GM13976 (cell line): ENCODE results near the gene UBTD2.

Experiments used
- DNase-seq: peaks from one replicate; pipeline ENCODE4 v3.0.0; 2012; ENCODE audit warnings: low spot score
- CTCF ChIP-seq: IDR thresholded peaks from 2 replicates; pipeline ENCODE4 v1.5.1; 2012; ENCODE audit warnings: borderline replicate concordance, mild to moderate bottlenecking; ENCODE audit not compliant: insufficient read depth; ENCODE audit errors: extremely low read depth, missing control alignments, control extremely low read depth
- in situ Hi-C: fragments of 300-500 bp; cut with MboI; formaldehyde crosslinking; loops from one replicate; pipeline ENCODE4 v1.12.0; 2022; ENCODE audit warnings: low sequenced_read_pairs, mixed read lengths, inconsistent platforms; ENCODE audit not compliant: unreplicated experiment

Gene UBTD2

DNA sequence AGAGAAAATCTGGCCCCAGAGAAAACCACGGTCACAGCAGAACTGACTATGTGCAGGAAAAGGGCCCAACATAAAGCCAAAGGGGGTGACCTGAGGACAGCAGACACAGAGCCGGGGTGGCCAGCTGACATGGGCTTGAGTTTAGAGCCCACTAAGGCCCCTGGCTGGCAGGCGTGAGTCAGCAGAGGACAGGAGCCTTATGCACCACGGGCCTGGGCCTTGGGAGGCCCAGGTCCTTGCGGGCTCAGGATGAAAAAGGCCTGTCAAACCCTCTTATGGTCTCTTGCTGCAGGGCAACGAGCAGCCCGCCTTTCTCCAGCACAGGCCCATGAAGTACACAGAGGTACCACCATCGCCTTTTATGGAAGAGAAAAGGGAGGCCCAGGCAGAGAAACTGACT lies 115.3 kb downstream of the UBTD2 start:
- in situ Hi-C loops: no loop called here
- DNase-seq: no peak
- TF ChIP-seq CTCF: no peak

DNA sequence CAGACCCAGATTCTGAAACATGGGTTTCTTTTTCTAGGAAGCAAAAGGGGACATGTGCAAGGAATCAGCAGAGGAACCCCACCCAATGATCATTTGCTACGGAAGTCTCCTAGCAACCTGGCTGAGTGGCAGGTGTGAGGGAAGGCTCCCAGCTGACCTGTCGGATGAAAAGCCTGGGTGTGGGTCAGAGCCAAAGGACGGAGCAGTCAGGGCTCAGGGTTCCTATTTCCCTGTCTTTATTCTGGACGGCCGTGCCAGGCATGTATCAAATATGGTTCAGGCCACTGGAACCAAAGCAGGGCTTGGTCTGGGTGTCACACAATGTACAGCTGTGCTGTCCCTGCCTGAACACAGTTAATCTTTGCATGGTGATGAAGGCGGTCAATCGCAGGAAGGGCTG lies 115.7 kb downstream of the UBTD2 start:
- TF ChIP-seq CTCF: no peak
- in situ Hi-C loops: no loop called here
- DNase-seq: no peak

DNA sequence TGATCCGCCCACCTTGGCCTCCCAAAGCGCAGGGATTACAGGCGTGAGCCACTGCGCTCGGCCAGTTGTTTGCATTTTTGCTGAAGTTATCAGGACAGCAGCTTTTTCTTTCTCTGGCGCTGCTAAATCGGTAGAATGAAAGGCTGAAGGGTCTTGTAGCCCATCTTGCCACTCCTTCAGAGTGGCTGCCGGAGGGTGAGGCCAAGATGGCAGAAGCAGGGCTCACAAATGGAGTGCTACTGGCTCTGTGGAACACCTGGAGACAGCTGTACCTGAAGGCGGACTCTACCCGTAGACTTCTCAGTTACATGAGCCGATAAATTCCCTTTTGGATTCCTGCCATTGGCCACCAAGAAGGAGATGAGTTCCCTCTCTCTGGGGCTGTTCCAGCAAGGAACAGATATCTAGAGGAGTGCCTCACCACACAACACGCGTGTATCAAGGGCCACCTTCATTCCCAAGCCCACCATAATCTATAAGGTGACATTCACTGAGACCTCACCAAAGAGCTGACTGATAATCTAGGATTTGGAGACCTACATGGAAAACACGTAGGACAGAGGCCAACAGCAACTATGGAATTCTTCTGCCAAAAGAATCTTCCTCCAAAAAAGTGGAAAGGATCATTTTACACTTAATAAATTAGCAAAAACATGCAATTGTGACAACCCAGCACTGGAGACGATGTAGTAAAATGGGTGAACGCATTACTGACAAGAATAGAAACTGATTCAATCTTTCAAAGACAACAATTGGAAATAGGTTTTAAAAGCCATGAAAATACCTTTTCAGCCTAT lies 117.3 kb downstream of the UBTD2 start:
- DNase-seq: no peak
- no peak for TF ChIP-seq CTCF
- in situ Hi-C loops: no loop called here

DNA sequence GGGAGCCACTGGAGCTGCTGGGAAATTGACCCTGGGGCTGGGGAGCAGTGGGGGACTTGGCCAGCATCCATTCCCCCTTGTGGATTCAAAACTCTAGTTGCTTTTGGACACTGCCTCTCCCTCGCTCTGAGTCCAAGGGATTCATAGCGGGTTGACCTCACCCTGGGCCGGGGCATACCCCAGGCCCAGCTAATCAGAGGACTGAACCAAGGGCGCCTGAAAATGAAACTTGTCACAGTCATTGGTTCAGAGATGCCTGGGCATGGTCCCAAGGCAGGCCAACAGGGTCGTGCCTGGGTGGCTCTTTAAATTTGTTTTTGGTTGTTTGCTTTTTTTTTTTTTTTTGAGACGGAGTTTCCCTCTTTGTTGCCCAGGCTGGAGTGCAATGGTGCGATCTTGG lies 118.1 kb downstream of the UBTD2 start:
- no peak for TF ChIP-seq CTCF
- in situ Hi-C loops: no loop called here
- DNase-seq: no peak

DNA sequence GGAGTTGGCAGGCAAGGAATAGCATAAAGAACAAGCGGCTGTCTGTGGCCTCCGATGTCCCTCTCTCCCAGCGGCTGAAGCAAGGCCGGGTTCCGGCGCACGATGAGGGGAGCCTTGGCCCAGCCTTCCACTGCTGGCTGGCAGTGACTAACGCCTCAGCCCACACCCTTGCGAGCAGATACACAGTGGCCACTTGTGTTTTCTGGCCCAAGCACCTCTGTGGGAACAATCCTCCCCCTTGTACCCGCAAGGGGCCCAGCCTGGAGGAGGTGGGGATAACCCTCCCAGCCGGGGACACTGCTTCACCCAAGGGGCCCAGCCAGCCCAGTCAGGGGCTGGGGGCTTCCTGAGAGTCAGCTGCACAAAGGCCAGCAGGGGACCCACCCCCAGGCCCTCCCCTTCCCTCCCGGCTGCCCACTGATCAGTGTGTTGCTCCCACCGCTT lies 118.8 kb downstream of the UBTD2 start:
- no peak for DNase-seq
- in situ Hi-C loops: no loop called here
- TF ChIP-seq CTCF: no peak

- DNase-seq: no peak
- in situ Hi-C loops: no loop called here
- no peak for TF ChIP-seq CTCF
These were observed 120.2 kb downstream of the UBTD2 start for GRCh38 chr5:172163346-172163745.
